ENCODE data around the gene IQCN.

DNA sequence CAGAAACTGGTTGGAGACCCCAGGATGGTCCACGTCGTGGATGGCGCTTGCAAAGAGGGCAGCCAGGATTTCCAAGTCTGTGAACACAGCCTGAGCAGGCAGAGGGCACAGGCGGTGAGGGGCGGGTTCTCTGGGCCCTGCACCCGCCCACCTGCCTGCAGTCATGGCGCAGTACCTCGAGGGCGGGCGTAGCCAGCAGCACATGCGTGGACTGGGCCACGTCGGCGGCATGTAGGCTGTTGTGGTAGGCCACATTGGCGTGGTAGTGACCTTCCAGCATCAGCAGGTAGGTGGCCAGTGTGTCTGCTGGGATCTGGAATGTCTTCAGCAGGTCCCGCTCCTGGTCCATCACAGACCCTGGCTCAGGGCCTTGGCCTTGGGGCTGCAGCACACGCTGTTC is 56.1 kb downstream of the IQCN start:
- TF ChIP-seq, protein P1, sequence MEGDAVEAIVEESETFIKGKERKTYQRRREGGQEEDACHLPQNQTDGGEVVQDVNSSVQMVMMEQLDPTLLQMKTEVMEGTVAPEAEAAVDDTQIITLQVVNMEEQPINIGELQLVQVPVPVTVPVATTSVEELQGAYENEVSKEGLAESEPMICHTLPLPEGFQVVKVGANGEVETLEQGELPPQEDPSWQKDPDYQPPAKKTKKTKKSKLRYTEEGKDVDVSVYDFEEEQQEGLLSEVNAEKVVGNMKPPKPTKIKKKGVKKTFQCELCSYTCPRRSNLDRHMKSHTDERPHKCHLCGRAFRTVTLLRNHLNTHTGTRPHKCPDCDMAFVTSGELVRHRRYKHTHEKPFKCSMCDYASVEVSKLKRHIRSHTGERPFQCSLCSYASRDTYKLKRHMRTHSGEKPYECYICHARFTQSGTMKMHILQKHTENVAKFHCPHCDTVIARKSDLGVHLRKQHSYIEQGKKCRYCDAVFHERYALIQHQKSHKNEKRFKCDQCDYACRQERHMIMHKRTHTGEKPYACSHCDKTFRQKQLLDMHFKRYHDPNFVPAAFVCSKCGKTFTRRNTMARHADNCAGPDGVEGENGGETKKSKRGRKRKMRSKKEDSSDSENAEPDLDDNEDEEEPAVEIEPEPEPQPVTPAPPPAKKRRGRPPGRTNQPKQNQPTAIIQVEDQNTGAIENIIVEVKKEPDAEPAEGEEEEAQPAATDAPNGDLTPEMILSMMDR (IDR thresholded peaks at IDR 0.05): no peak
- TF ChIP-seq POLR2AphosphoS5 (IDR thresholded peaks at IDR 0.05) (no peak), POLR2A (IDR thresholded peaks at IDR 0.05) (no peak)

All from prostate gland (tissue), 2 donors.